HG02840 (cell line): Measurements from ENCODE around the gene DIS3L2.

ENCODE experiments used
- ATAC-seq: cut with Tn5 transposase; IDR thresholded peaks from one replicate; pipeline ENCODE4 v1.9.1; 2021; ENCODE audit warnings: mild to moderate bottlenecking, moderate library complexity, moderate number of reproducible peaks; ENCODE audit not compliant: unreplicated experiment, low FRiP score

DIS3L2 gene

GRCh38 chr2:232042911-232043574 lies 81.5 kb downstream of the DIS3L2 start:
- ATAC-seq, result no peak

- no peak for ATAC-seq
These were observed 82.5 kb downstream of the DIS3L2 start for GRCh38 chr2:232043966-232044365.

GRCh38 chr2:232049350-232049749 lies 87.8 kb downstream of the DIS3L2 start:
- no peak for ATAC-seq

- no peak for ATAC-seq
These were observed 91.1 kb downstream of the DIS3L2 start for GRCh38 chr2:232052591-232052990.

GRCh38 chr2:232053777-232054176 lies 92.3 kb downstream of the DIS3L2 start:
- ATAC-seq, result no peak

- no peak for ATAC-seq
These were observed 96.8 kb downstream of the DIS3L2 start for GRCh38 chr2:232058063-232058877.

- ATAC-seq, result no peak
These were observed 97.4 kb downstream of the DIS3L2 start for GRCh38 chr2:232058931-232059330.

- no peak for ATAC-seq
These were observed 99.8 kb downstream of the DIS3L2 start for GRCh38 chr2:232061265-232061664.

GRCh38 chr2:232073026-232073425 lies 111.5 kb downstream of the DIS3L2 start:
- no peak for ATAC-seq

GRCh38 chr2:232073699-232074098 lies 112.2 kb downstream of the DIS3L2 start:
- ATAC-seq, result no peak

- no peak for ATAC-seq
These were observed 113.6 kb downstream of the DIS3L2 start for GRCh38 chr2:232075080-232075479.

- ATAC-seq, result no peak
These were observed 114.3 kb downstream of the DIS3L2 start for GRCh38 chr2:232075859-232076258.

- ATAC-seq, result no peak
These were observed 114.8 kb downstream of the DIS3L2 start for GRCh38 chr2:232076272-232076671.

- ATAC-seq, result no peak
These were observed 115.2 kb downstream of the DIS3L2 start for GRCh38 chr2:232076736-232077135.

- ATAC-seq, result no peak
These were observed 123.7 kb downstream of the DIS3L2 start for GRCh38 chr2:232085164-232085563.

GRCh38 chr2:232085826-232086425 lies 124.4 kb downstream of the DIS3L2 start:
- ATAC-seq, result no peak

GRCh38 chr2:232088771-232089170 lies 127.3 kb downstream of the DIS3L2 start:
- no peak for ATAC-seq

- ATAC-seq, result no peak
These were observed 132.7 kb downstream of the DIS3L2 start for GRCh38 chr2:232094201-232094600.

GRCh38 chr2:232094883-232095282 lies 133.4 kb downstream of the DIS3L2 start:
- no peak for ATAC-seq

GRCh38 chr2:232097260-232097659 lies 135.7 kb downstream of the DIS3L2 start:
- no peak for ATAC-seq

GRCh38 chr2:232097758-232098157 lies 136.2 kb downstream of the DIS3L2 start:
- ATAC-seq, result no peak

GRCh38 chr2:232102380-232102779 lies 140.9 kb downstream of the DIS3L2 start:
- ATAC-seq, result no peak
